BLaER1 (cell line): ENCODE results near the gene MAP7D3.
A peak's percentile ranks its signal among the peaks of the same experiment; 100 is the strongest.

ENCODE experiments used
- H3K27ac ChIP-seq: shearing (Covaris generic); formaldehyde crosslinking; 2 replicates; pipeline ENCODE4 v1.8.1; 2022
- H3K27me3 ChIP-seq: shearing (Covaris generic); formaldehyde crosslinking; 2 replicates; pipeline ENCODE4 v1.8.1; 2022
- H3K36me3 ChIP-seq: shearing (Covaris generic); formaldehyde crosslinking; 2 replicates; pipeline ENCODE4 v1.8.1; 2022
- H3K4me1 ChIP-seq: shearing (Covaris generic); formaldehyde crosslinking; 2 replicates; pipeline ENCODE4 v1.8.1; 2022
- H3K4me2 ChIP-seq: shearing (Covaris generic); formaldehyde crosslinking; 2 replicates; pipeline ENCODE4 v1.8.1; 2022
- H3K4me3 ChIP-seq: shearing (Covaris generic); formaldehyde crosslinking; 2 replicates; pipeline ENCODE4 v1.8.1; 2022
- H3K9ac ChIP-seq: shearing (Covaris generic); formaldehyde crosslinking; 2 replicates; pipeline ENCODE4 v1.8.1; 2022
- H3K9me3 ChIP-seq: shearing (Covaris generic); formaldehyde crosslinking; 2 replicates; pipeline ENCODE4 v1.8.1; 2022
- H4K20me1 ChIP-seq: shearing (Covaris generic); formaldehyde crosslinking; 2 replicates; pipeline ENCODE4 v1.8.1; 2022
- Cebpa-rat ChIP-seq: shearing (Covaris generic); IDR thresholded peaks from 2 replicates; pipeline ENCODE4 v1.8.1; 2022

The MAP7D3 gene

GRCh38 chrX:136271300-136271699 is 20.1 kb upstream of the MAP7D3 start:
- Histone ChIP-seq H4K20me1 (no peaks in the 10 kb centered on the region; the same call in 1 of the 2 replicates), H3K9ac (no peak overlapping the region), H3K4me3 (no peak overlapping the region), H3K36me3 (no peaks in the 10 kb centered on the region), H3K27me3 (peaks cover 57% of the 10 kb centered on the region), H3K9me3 (no peaks in the 10 kb centered on the region), H3K27ac (no peak overlapping the region), H3K4me2 (peak overlapping the region; percentile 50), H3K4me1 (peaks cover 21% of the 10 kb centered on the region)
- no peak for TF ChIP-seq Cebpa-rat

GRCh38 chrX:136269921-136270320 is 18.7 kb upstream of the MAP7D3 start:
- no peak overlapping the region for H3K4me2 ChIP-seq
- H3K27me3 ChIP-seq = peaks cover 56% of the 10 kb centered on the region
- no peak overlapping the region for H3K4me3 ChIP-seq
- H4K20me1 ChIP-seq = no peaks in the 10 kb centered on the region
- no peak for TF ChIP-seq Cebpa-rat
- H3K9me3 ChIP-seq = no peaks in the 10 kb centered on the region
- H3K36me3 ChIP-seq = no peaks in the 10 kb centered on the region
- H3K9ac ChIP-seq = no peak overlapping the region
- H3K4me1 ChIP-seq = peaks cover 21% of the 10 kb centered on the region
- H3K27ac ChIP-seq = no peak overlapping the region

GRCh38 chrX:136268051-136269048 is 17.1 kb upstream of the MAP7D3 start:
- Histone ChIP-seq H3K36me3 (no peaks in the 10 kb centered on the region), H3K27me3 (peaks cover 49% of the 10 kb centered on the region), H3K9ac (no peak overlapping the region; the same call in 1 of the 2 replicates), H4K20me1 (no peaks in the 10 kb centered on the region), H3K4me1 (peaks cover 21% of the 10 kb centered on the region), H3K27ac (no peak overlapping the region), H3K4me2 (no peak overlapping the region), H3K4me3 (no peak overlapping the region), H3K9me3 (no peaks in the 10 kb centered on the region)
- TF ChIP-seq Cebpa-rat = no peak

- Histone ChIP-seq H3K4me3 (no peak overlapping the region), H3K27ac (no peak overlapping the region), H3K9ac (no peak overlapping the region), H4K20me1 (no peaks in the 10 kb centered on the region), H3K4me2 (no peak overlapping the region), H3K27me3 (peaks cover 51% of the 10 kb centered on the region), H3K36me3 (no peaks in the 10 kb centered on the region), H3K9me3 (no peaks in the 10 kb centered on the region), H3K4me1 (peaks cover 11% of the 10 kb centered on the region)
- no peak for TF ChIP-seq Cebpa-rat
Observed at GRCh38 chrX:136266828-136267227, 15.6 kb upstream of the MAP7D3 start.

GRCh38 chrX:136262812-136263315 is 11.7 kb upstream of the MAP7D3 start:
- no peak overlapping the region for H3K9ac ChIP-seq
- no peaks in the 10 kb centered on the region for H3K9me3 ChIP-seq
- no peak for TF ChIP-seq Cebpa-rat
- no peaks in the 10 kb centered on the region for H3K36me3 ChIP-seq
- peaks cover 74% of the 10 kb centered on the region for H3K27me3 ChIP-seq
- H3K4me3 ChIP-seq = no peak overlapping the region
- peaks cover 20% of the 10 kb centered on the region for H3K4me1 ChIP-seq
- no peaks in the 10 kb centered on the region for H4K20me1 ChIP-seq
- H3K27ac ChIP-seq = no peak overlapping the region
- H3K4me2 ChIP-seq = no peak overlapping the region

GRCh38 chrX:136262243-136262642 is 11.0 kb upstream of the MAP7D3 start:
- H3K4me2 ChIP-seq = no peak overlapping the region
- no peak overlapping the region for H3K27ac ChIP-seq
- no peak overlapping the region for H3K4me3 ChIP-seq
- peaks cover 20% of the 10 kb centered on the region for H3K4me1 ChIP-seq
- H4K20me1 ChIP-seq = no peaks in the 10 kb centered on the region
- H3K27me3 ChIP-seq = peaks cover 80% of the 10 kb centered on the region
- H3K36me3 ChIP-seq = no peaks in the 10 kb centered on the region
- no peak overlapping the region for H3K9ac ChIP-seq
- H3K9me3 ChIP-seq = no peaks in the 10 kb centered on the region
- no peak for TF ChIP-seq Cebpa-rat

- no peak overlapping the region for H3K4me3 ChIP-seq
- H3K4me1 ChIP-seq = peaks cover 27% of the 10 kb centered on the region
- H3K36me3 ChIP-seq = no peaks in the 10 kb centered on the region
- H4K20me1 ChIP-seq = no peaks in the 10 kb centered on the region
- TF ChIP-seq Cebpa-rat = no peak
- no peak overlapping the region for H3K9ac ChIP-seq
- H3K9me3 ChIP-seq = no peaks in the 10 kb centered on the region
- no peak overlapping the region for H3K27ac ChIP-seq
- H3K4me2 ChIP-seq = no peak overlapping the region
- peaks cover 82% of the 10 kb centered on the region for H3K27me3 ChIP-seq
Observed at GRCh38 chrX:136261321-136261720, 10.1 kb upstream of the MAP7D3 start.

GRCh38 chrX:136260776-136261175 is 9.6 kb upstream of the MAP7D3 start:
- Histone ChIP-seq H3K4me3 (no peak overlapping the region), H3K27me3 (peaks cover 82% of the 10 kb centered on the region), H3K4me2 (no peak overlapping the region), H3K9ac (no peak overlapping the region), H4K20me1 (no peaks in the 10 kb centered on the region), H3K9me3 (no peaks in the 10 kb centered on the region), H3K27ac (no peak overlapping the region), H3K4me1 (peaks cover 32% of the 10 kb centered on the region), H3K36me3 (no peaks in the 10 kb centered on the region)
- TF ChIP-seq Cebpa-rat = no peak

- no peak overlapping the region for H3K4me3 ChIP-seq
- TF ChIP-seq Cebpa-rat = no peak
- peaks cover 88% of the 10 kb centered on the region for H3K27me3 ChIP-seq
- peaks cover 43% of the 10 kb centered on the region for H3K4me1 ChIP-seq
- H3K9me3 ChIP-seq = no peaks in the 10 kb centered on the region
- H3K27ac ChIP-seq = no peak overlapping the region
- no peaks in the 10 kb centered on the region for H4K20me1 ChIP-seq
- H3K9ac ChIP-seq = no peak overlapping the region
- peak overlapping the region; percentile 22 for H3K4me2 ChIP-seq
- no peaks in the 10 kb centered on the region for H3K36me3 ChIP-seq
Observed at GRCh38 chrX:136259543-136259942, 8.3 kb upstream of the MAP7D3 start.

- Histone ChIP-seq H3K9ac (no peak overlapping the region), H3K27ac (no peak overlapping the region), H3K36me3 (no peaks in the 10 kb centered on the region), H3K27me3 (peaks cover 91% of the 10 kb centered on the region), H3K4me1 (peaks cover 43% of the 10 kb centered on the region), H3K4me3 (no peak overlapping the region), H3K9me3 (no peaks in the 10 kb centered on the region), H4K20me1 (no peaks in the 10 kb centered on the region), H3K4me2 (peak overlapping the region; percentile 22)
- TF ChIP-seq Cebpa-rat = no peak
Observed at GRCh38 chrX:136258951-136259350, 7.8 kb upstream of the MAP7D3 start.
